HL-60 (cell line): ENCODE results near the gene KDM4C.

Experiments used
- POLR2AphosphoS5 ChIP-seq: IDR thresholded peaks from 2 replicates; pipeline ENCODE4 v1.6.1; 2012; ENCODE audit warnings: low read depth
- TF ChIP-seq, protein P1 (sequence below): IDR thresholded peaks from one replicate; pipeline ENCODE4 v1.5.1; 2011; ENCODE audit warnings: low read length, control low read depth, inconsistent platforms; ENCODE audit not compliant: insufficient read depth

- TF ChIP-seq, protein P1, sequence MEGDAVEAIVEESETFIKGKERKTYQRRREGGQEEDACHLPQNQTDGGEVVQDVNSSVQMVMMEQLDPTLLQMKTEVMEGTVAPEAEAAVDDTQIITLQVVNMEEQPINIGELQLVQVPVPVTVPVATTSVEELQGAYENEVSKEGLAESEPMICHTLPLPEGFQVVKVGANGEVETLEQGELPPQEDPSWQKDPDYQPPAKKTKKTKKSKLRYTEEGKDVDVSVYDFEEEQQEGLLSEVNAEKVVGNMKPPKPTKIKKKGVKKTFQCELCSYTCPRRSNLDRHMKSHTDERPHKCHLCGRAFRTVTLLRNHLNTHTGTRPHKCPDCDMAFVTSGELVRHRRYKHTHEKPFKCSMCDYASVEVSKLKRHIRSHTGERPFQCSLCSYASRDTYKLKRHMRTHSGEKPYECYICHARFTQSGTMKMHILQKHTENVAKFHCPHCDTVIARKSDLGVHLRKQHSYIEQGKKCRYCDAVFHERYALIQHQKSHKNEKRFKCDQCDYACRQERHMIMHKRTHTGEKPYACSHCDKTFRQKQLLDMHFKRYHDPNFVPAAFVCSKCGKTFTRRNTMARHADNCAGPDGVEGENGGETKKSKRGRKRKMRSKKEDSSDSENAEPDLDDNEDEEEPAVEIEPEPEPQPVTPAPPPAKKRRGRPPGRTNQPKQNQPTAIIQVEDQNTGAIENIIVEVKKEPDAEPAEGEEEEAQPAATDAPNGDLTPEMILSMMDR, result no peak
- no peak for TF ChIP-seq POLR2AphosphoS5
Measured at GRCh38 chr9:7163932-7164331, 406.2 kb downstream of the KDM4C start.
